Measurements from ENCODE around the gene OR5AL1.
"Not testable (repeated sequence)": the region's sequence is repeated elsewhere in the genome, so short reads cannot be mapped to it uniquely, and the experiment has no call there.

The OR5AL1 gene

DNA sequence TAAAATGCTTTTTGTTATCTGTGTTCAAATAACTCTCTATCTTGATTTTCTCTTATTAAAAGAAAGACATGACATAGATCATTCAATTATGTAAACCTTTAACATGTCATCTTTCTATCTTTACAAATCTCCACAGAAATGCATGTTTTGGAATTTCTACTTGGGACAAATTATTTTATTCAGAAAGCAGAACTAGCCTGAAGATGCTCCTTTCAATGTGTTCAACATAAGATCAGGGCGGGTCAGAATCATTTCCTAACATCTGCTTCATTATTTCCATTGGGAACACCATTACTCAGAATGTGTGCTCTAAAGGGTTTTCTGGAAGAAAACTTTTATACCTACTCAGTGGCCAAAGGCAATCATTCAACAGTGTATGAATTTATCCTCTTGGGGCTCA, at the start of gene OR5AL1:
Gene OR5AL1, plus strand, starts transcription at position 301 of the 400 bp plus-strand sequence.
- no peak for DNase-seq

DNA sequence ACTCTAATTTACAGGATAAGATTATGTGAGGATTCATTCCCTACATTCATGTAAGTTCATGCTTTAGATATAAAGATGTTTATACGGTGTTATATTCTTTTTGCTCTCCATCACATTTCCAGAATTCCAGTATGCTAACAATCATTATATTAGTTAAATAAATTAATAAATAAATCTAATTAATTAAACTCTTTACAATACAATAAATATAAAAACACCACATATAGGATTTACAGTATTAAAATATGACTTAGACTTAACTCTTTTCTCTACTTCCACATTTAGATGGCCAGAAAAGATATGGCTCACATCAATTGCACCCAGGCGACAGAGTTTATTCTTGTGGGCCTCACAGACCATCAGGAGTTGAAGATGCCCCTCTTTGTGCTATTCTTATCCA, 37.2 kb upstream of the OR5AL1 start, which contains the start of gene OR8U1:
Gene OR8U1, plus strand, starts transcription at position 301 of the 400 bp plus-strand sequence. Its CDS starts 0 bp downstream, at position 301.
- no peak for DNase-seq

DNA sequence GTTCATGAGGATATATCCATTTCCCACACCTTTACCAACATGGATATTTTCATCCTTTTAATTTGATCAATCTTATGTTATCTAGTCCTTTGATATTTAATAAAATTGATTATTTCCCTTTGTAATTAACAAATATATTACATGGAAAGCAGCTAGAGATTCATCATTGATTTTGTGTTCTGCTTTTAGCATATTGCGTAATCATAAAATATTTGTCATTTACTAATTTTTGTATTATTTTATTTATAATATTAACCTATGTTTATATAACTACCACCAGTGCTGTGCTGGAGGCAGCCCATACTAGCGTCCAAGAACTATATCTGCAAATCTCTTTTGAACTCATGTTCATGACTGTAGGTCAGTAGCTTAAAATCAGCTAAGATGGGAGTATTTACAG, 32.4 kb upstream of the OR5AL1 start:
- no peak for DNase-seq

- no peak for DNase-seq
These were observed 18.1 kb upstream of the OR5AL1 start for GRCh38 chr11:56394381-56394780.

DNA sequence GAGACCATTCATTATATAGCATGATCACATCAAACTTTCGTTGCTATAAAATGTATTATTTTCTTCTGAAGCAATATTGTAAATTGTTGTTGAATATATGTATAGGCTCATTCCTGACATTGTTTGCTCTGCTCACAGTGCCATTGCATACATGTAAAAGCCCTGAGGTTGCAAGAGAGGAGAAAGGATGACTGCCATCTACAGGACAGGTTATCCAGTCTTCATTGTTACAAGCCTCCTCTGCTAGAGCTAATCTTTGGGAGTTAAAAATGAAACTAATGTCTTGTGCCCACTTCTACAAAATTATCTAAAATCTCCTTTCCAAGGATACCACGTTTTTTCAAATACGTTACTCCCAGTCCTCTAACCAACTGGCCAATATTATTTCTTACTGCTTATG, 16.4 kb upstream of the OR5AL1 start:
- DNase-seq, result no peak

GRCh38 chr11:56401858-56402461, 10.5 kb upstream of the OR5AL1 start:
- not testable (repeated sequence) for DNase-seq

DNA sequence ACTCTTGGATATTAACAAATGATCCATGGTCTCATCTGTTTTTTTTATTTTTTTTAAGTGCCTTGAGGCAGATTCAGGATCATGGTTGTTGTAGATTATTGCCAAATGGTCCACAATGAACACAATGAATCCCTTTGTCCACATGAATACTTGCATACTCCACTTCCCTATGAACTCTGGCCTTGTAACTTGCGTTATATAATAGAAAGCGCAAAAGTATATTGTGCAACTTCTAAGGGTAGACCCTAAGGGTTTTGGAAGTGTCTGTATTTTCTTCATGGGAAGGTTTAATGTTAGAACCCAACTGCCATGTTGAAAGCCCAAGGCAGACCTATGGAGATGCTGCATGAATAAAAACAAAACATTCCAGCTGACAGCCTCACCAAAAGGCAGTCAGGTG, 8.1 kb upstream of the OR5AL1 start:
- no peak for DNase-seq

GRCh38 chr11:56410801-56411200, 1.7 kb upstream of the OR5AL1 start:
- DNase-seq, result no peak

DNA sequence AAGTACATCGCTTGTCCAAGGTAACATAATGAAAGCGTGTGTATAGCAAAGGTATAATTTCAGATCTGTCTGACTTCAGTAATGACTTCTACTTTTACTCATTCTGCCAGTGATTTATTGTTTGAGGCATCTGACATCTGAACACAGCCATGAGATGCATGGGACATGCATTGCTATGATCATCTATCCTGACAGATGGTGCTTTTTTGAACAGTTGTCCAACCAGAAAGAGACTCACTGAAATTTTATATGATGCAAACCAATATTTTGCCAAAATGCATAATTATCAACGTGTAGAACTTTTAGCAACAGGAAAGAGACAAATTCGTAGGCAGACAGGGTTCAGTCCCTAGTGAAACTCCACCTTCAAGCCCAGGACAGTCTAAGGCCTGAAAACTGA, 41.0 kb downstream of the OR5AL1 start:
- no peak for DNase-seq

DNA sequence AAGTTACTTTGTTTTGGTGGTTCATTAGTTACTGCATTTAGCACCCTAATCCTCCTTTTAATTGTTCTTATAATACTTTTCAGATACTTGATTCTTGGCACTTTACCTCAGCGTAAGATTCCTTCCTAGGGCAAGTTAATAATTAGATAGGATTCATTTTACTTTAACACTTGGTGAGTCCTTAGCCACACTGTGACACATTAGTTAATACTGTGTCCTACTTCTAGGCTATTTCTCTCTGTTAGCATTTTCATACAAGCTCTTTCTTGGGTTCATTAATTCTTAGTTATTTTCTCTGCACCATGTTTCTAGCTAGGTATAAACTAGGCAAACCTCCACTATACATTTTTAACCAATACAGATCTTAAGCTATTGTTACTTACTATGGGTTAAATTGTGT, 44.6 kb downstream of the OR5AL1 start:
- no peak for DNase-seq
